ENCODE data around the gene KNSTRN.

The KNSTRN gene

DNA sequence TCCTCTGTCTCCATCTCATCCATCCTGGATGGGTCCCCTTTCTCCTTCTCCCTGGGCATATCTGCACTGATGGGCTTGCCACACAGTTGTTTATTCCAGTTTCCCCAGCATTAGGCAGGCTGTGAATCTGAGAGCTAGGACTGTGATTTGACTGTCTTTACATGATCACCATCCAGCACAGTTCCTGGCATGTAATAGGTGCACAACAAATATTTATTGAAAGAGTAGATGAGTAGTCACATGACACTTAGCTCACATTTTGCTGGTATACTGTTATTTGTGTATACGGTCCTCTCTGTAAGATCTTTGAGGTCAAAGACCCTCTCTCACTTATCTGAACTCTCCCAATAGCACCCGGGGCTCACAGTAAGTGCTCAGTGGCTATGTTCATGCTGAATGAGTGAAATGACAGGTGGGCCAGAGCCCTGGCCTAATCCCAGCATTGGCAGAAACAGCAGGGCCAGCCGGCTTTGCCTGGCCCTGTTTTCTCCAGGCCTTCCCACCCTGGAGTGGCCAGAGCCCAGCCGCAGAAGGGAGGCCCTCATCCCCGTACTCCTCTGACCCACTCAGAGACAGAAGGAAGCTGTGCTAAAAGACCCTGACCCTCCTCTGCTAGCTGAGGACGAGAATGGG, 42.1 kb downstream of the KNSTRN start:
- ChIA-PET CTCF (interaction anchor here (0.6 to 1.3 kb wide), 2 partner anchors 56 to 95 kb away, joined by 4 to 6 read pairs; no protein-coding TSS in a partner anchor), POLR2A (ENCODE audit: low non-redundant PET) (no interaction called here)
- TF ChIP-seq, protein P1, sequence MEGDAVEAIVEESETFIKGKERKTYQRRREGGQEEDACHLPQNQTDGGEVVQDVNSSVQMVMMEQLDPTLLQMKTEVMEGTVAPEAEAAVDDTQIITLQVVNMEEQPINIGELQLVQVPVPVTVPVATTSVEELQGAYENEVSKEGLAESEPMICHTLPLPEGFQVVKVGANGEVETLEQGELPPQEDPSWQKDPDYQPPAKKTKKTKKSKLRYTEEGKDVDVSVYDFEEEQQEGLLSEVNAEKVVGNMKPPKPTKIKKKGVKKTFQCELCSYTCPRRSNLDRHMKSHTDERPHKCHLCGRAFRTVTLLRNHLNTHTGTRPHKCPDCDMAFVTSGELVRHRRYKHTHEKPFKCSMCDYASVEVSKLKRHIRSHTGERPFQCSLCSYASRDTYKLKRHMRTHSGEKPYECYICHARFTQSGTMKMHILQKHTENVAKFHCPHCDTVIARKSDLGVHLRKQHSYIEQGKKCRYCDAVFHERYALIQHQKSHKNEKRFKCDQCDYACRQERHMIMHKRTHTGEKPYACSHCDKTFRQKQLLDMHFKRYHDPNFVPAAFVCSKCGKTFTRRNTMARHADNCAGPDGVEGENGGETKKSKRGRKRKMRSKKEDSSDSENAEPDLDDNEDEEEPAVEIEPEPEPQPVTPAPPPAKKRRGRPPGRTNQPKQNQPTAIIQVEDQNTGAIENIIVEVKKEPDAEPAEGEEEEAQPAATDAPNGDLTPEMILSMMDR (conservative IDR thresholded peaks at IDR 0.05; ENCODE audit: low read depth): no peak
- no peak overlapping the region for H3K27ac ChIP-seq
- no peak for DNase-seq (ENCODE audit: low spot score)

DNA sequence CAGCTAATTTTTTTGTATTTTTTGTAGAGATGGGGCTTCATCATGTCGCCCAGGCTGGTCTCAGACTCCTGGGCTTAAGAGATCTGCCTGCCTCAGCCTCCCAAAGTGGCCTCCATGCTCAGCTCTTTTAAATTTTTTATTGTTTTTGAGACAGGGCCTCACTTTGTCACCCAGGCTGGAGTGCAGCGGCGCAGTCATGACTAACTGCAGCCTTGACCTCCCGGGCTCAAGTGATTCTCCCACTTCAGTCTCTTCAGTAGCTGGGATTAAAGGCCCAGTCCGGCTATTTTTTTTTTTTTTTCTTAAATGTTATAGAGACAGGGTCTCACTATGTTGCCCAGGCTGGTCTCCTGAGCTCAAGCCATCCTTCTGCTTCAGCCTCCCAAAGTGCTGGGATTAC, 43.2 kb downstream of the KNSTRN start:
- POLR2A ChIA-PET (ENCODE audit: low non-redundant PET): no interaction called here
- TF ChIP-seq, protein P1 (conservative IDR thresholded peaks at IDR 0.05; ENCODE audit: low read depth): no peak
- CTCF ChIA-PET: no interaction called here
- no peak overlapping the region for H3K27ac ChIP-seq
- no peak for DNase-seq (ENCODE audit: low spot score)

DNA sequence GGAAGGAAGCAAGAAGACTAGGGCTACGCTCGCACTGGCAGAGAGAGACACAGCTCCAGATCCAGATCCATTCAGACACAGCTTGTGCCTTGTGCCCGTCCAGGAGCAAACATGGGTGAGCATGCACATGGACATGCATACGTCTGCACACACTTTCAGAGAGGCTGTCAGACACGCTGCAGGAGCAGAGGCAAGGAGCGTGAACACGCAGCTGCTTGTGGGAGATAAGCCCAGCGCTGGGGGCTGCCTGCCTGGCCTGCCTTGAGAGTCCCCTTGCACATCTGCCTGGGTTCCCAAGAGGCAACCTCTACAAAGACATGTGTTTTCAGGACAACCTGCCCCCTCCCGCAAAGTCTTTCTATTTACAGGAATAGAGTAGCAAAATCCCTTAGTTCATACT, 44.7 kb downstream of the KNSTRN start:
- no peak for DNase-seq (ENCODE audit: low spot score)
- TF ChIP-seq, protein P1 (conservative IDR thresholded peaks at IDR 0.05; ENCODE audit: low read depth): no peak
- ChIA-PET CTCF (no interaction called here), POLR2A (ENCODE audit: low non-redundant PET) (no interaction called here)
- no peak overlapping the region for H3K27ac ChIP-seq

DNA sequence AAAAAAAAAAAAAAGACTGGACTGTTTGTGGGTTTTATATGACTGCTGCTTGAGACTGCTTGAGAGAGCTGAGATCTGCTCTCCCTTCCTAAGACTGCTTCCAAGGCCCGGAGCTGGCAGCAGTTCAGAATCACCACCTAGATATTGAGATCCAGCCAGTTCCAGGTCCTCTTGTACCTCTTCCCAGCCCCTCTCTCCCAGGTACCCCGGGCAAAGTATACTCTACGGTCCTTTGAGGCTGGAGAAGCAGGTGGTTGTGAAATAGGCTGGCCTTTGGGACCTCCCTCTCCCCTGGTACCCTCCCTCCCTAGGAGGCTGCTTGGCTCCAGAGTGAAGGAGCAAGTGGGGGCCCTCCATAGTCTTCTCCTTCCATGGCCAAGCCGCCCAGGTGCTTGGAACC, 45.7 kb downstream of the KNSTRN start:
- ChIA-PET POLR2A (ENCODE audit: low non-redundant PET) (interaction anchor here (0.7 kb wide), 1 partner anchor 42 kb away, joined by 6 read pairs; no protein-coding TSS in a partner anchor), CTCF (interaction anchor here (0.6 kb wide), 1 partner anchor 86 kb away, joined by 4 read pairs; no protein-coding TSS in a partner anchor)
- H3K27ac ChIP-seq: no peak overlapping the region
- TF ChIP-seq, protein P1 (conservative IDR thresholded peaks at IDR 0.05; ENCODE audit: low read depth): no peak
- no peak for DNase-seq (ENCODE audit: low spot score)

DNA sequence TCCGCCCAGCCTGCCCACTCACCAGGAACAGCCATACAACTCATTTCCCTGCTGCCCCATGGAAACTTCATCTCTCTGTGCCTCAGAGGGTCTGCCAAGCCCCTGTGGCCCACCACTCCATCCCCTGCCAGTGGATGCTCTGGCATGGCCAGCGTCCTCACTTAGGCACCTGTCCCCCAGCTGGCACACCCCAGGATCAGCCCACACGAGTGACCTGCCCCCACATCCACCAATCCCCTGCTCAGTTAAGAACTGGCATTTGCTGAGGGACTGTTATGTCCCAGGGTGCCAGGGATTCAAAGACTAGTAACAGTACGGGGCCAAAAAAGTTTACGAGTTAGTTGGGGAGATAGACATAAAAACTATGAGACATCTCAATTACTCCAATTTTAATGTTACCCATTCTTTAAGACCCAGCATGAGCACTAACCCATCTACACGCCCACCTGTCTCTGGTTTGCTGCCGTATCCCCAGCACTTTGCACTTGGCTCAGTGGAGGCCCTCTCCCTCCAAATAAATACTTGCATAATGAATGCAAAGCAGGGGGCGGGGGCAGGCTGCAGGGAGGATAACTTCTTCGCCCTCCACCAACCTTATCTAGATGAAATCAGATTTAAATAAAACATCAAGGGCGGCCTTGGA, 46.7 kb downstream of the KNSTRN start:
- H3K27ac ChIP-seq: no peak overlapping the region
- POLR2A ChIA-PET (ENCODE audit: low non-redundant PET): no interaction called here
- no peak for DNase-seq (ENCODE audit: low spot score)
- TF ChIP-seq, protein P1 (conservative IDR thresholded peaks at IDR 0.05; ENCODE audit: low read depth): no peak
- CTCF ChIA-PET: interaction anchor here (0.9 kb wide), 1 partner anchor 22 kb away, joined by 3 read pairs; no protein-coding TSS in a partner anchor

DNA sequence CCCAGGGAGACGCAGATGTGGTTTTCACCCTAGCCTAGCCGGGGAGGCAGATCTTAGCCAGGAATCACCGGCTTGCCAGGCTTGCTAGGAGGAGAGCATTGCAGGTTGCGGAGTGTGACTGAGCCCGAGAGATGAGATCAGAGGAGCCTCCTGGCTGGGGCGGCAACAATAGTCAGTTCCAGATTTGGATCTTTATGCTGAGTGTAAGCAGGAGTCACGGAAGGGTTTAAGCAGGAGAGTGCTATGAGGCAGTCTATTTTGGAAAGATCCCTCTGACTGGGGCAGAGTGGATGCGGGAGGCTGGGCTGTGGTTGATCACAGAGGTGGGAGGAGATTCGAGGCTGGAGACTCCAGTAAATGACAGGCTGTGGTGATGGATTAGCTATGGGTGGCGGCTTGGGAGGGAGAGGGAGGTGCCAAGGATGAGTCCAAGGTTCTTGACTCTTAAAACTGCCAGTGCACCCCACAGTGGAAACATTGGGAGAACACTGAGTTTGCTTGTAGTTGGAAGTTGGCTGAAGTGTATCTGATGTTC, 47.8 kb downstream of the KNSTRN start:
- TF ChIP-seq, protein P1 (conservative IDR thresholded peaks at IDR 0.05; ENCODE audit: low read depth): no peak
- no peak for DNase-seq (ENCODE audit: low spot score)
- ChIA-PET POLR2A (ENCODE audit: low non-redundant PET) (no interaction called here), CTCF (interaction anchor here (0.5 kb wide), 1 partner anchor 41 kb away, joined by 3 read pairs; no protein-coding TSS in a partner anchor)
- H3K27ac ChIP-seq: no peak overlapping the region

All from RWPE1 (cell line).